ENCODE results near the gene KSR2.

Gene KSR2

DNA sequence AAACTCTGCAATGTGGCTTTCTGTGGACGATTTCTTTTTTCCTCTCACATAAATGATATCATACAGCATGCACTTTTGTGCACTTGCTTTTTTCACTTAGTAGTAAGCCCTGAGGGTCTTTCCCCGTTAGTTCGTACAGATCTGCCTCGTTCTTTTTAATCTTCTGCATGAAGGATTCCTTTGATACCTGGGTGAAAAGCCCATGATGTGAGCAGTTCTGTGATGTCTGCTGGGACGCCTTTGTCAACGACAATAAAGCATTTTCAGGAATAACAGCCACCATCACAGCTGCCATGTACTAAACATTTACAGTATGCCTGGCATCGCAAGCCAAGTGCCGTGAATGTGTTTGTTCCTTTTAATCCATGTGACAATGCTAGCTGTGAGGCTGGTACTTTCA lies 99.2 kb downstream of the KSR2 start:
- Histone ChIP-seq H3F3A (ENCODE audit: control insufficient read depth, insufficient read depth) (no peaks in the 10 kb centered on the region), H3K79me2 (ENCODE audit: control insufficient read depth, low read length) (no peaks in the 10 kb centered on the region), H3K27ac (ENCODE audit: low read depth, low read length) (no peak overlapping the region), H3K9me3 (ENCODE audit: control insufficient read depth, insufficient read depth, low read length) (no peaks in the 10 kb centered on the region; the same call in 1 of the 2 replicates), H4K20me1 (ENCODE audit: control insufficient read depth, insufficient read depth, low read depth, low read length) (no peaks in the 10 kb centered on the region), H3K27me3 (ENCODE audit: control insufficient read depth, low read length) (no peaks in the 10 kb centered on the region), H3K4me2 (ENCODE audit: low read length) (no peak overlapping the region), H3K4me3 (ENCODE audit: low read length) (no peak overlapping the region), H3K4me1 (ENCODE audit: control insufficient read depth, low read length) (no peaks in the 10 kb centered on the region), H3K9me2 (replicated peaks; ENCODE audit: control insufficient read depth, low read length) (no peaks in the 10 kb centered on the region), H3K36me3 (ENCODE audit: control insufficient read depth, low read length) (no peaks in the 10 kb centered on the region)
- TF ChIP-seq EZH2phosphoT487 (IDR thresholded peaks at IDR 0.05; ENCODE audit: borderline replicate concordance, low read length): no peak
- TF ChIP-seq, protein P1, sequence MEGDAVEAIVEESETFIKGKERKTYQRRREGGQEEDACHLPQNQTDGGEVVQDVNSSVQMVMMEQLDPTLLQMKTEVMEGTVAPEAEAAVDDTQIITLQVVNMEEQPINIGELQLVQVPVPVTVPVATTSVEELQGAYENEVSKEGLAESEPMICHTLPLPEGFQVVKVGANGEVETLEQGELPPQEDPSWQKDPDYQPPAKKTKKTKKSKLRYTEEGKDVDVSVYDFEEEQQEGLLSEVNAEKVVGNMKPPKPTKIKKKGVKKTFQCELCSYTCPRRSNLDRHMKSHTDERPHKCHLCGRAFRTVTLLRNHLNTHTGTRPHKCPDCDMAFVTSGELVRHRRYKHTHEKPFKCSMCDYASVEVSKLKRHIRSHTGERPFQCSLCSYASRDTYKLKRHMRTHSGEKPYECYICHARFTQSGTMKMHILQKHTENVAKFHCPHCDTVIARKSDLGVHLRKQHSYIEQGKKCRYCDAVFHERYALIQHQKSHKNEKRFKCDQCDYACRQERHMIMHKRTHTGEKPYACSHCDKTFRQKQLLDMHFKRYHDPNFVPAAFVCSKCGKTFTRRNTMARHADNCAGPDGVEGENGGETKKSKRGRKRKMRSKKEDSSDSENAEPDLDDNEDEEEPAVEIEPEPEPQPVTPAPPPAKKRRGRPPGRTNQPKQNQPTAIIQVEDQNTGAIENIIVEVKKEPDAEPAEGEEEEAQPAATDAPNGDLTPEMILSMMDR (IDR thresholded peaks at IDR 0.05; ENCODE audit: low read depth, low read length, poor library complexity, severe bottlenecking): no peak

DNA sequence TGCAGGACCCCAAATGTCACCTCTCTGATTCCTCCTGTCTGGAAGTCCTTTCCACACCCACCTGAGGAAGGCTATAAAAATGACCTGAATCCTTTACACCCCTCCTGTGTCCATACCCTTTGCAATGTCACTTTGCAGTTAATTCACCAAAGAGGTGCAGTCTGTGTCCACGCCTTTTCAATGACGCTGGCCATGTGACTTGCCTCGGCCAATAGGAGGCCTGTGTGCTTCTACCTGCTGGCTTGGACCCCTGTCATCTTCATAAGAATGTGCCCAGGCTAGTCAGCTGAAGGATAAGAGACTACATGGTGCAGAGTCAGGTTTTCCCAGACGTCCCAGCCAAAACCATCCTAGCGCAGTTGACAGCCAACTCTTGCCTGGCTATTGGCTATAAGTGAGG lies 101.4 kb downstream of the KSR2 start:
- H3K4me3 ChIP-seq (ENCODE audit: low read length): no peak overlapping the region
- H3K4me2 ChIP-seq (ENCODE audit: low read length): no peak overlapping the region
- H3K27ac ChIP-seq (ENCODE audit: low read depth, low read length): no peak overlapping the region
- H3K9me2 ChIP-seq (replicated peaks; ENCODE audit: control insufficient read depth, low read length): no peaks in the 10 kb centered on the region
- H3K27me3 ChIP-seq (ENCODE audit: control insufficient read depth, low read length): no peaks in the 10 kb centered on the region
- no peaks in the 10 kb centered on the region for H3F3A ChIP-seq (ENCODE audit: control insufficient read depth, insufficient read depth)
- H3K79me2 ChIP-seq (ENCODE audit: control insufficient read depth, low read length): no peaks in the 10 kb centered on the region
- no peaks in the 10 kb centered on the region for H4K20me1 ChIP-seq (ENCODE audit: control insufficient read depth, insufficient read depth, low read depth, low read length)
- no peaks in the 10 kb centered on the region; the same call in 1 of the 2 replicates for H3K9me3 ChIP-seq (ENCODE audit: control insufficient read depth, insufficient read depth, low read length)
- TF ChIP-seq EZH2phosphoT487 (IDR thresholded peaks at IDR 0.05; ENCODE audit: borderline replicate concordance, low read length): no peak
- TF ChIP-seq, protein P1 (IDR thresholded peaks at IDR 0.05; ENCODE audit: low read depth, low read length, poor library complexity, severe bottlenecking): no peak
- H3K4me1 ChIP-seq (ENCODE audit: control insufficient read depth, low read length): no peaks in the 10 kb centered on the region
- no peaks in the 10 kb centered on the region for H3K36me3 ChIP-seq (ENCODE audit: control insufficient read depth, low read length)

DNA sequence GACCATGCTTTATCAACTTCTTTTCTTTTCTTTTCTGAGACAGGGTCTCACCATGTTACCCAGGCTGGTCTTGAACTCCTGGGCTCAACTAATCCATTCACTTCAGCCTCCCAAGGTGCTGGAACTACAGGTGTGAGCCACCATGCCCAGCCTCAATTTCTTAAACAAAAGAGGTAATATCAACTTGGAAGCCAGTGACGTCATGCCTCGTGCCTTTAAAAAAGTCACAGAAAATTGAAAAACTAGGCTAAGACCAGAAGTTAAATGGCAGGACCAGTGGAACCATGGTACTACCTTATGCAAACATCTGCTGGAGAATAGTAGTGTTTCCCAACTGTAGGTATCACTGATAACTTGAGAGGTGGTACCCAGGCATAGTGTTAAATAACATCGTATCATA lies 103.3 kb downstream of the KSR2 start:
- Histone ChIP-seq H3K36me3 (ENCODE audit: control insufficient read depth, low read length) (no peaks in the 10 kb centered on the region), H3K27ac (ENCODE audit: low read depth, low read length) (no peak overlapping the region), H3K79me2 (ENCODE audit: control insufficient read depth, low read length) (no peaks in the 10 kb centered on the region), H3K4me1 (ENCODE audit: control insufficient read depth, low read length) (no peaks in the 10 kb centered on the region), H3K9me2 (replicated peaks; ENCODE audit: control insufficient read depth, low read length) (no peaks in the 10 kb centered on the region), H3K4me3 (ENCODE audit: low read length) (no peak overlapping the region), H3K9me3 (ENCODE audit: control insufficient read depth, insufficient read depth, low read length) (no peaks in the 10 kb centered on the region; the same call in 1 of the 2 replicates), H3F3A (ENCODE audit: control insufficient read depth, insufficient read depth) (no peaks in the 10 kb centered on the region), H3K27me3 (ENCODE audit: control insufficient read depth, low read length) (no peaks in the 10 kb centered on the region), H3K4me2 (ENCODE audit: low read length) (no peak overlapping the region), H4K20me1 (ENCODE audit: control insufficient read depth, insufficient read depth, low read depth, low read length) (no peaks in the 10 kb centered on the region)
- no peak for TF ChIP-seq EZH2phosphoT487 (IDR thresholded peaks at IDR 0.05; ENCODE audit: borderline replicate concordance, low read length)
- TF ChIP-seq, protein P1 (IDR thresholded peaks at IDR 0.05; ENCODE audit: low read depth, low read length, poor library complexity, severe bottlenecking): no peak
